Stimulated activated CD8-positive, alpha-beta memory T cell treated with anti-CD3 and anti-CD28 coated beads, Interleukin-7, amount 100 ng/mL, for 48 hours (primary cell): ENCODE results near the gene VDR.
A peak's percentile ranks its signal among the peaks of the same experiment; 100 is the strongest.

Experiments
- DNase-seq, 2 donors: peaks; one replicate each; pipeline ENCODE4 v3.0.0-alpha.2; 2020; ENCODE audit warnings: low read depth in 1 of 2; ENCODE audit errors: extremely low read depth in 1 of 2

Gene VDR

DNA sequence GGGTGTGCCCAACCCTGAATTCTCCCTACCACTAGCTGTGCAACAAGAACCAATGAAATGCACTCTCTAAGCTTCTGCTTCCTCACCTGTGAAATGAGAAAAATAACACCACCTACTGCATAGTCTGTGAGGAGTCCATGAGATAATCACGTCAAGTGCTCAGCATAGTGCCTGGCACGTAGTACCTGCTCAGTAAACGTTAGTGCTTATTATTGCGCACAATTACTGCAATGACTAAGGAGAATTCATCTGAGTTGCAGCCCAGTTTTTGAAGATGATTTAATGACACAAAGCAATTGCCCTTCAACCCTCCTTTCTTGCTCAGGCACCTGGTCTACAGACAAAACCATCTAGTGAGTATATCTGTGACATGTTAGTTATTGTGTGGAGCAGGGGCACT lies 8.8 kb downstream of the VDR start:
- no peak for DNase-seq

DNA sequence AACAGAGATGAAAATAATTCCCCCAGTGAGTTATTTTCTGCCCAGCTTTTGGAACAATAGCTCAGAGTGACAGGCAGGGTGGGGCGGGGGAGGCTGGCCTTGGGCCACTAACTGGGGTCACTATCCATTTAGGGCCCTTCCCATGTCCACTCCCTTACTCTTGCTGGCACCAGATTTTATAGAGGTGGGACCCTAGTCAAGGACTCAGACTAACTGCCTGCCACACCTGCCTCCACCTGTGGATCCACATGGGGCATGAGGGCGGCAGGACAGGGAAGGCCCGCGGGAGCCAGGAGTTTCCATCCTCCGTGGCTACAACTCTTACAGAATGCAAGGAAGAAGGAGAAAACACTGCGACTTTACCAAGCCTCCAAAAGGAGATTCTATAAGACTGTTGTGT lies 10.1 kb downstream of the VDR start:
- DNase-seq: no peak

DNA sequence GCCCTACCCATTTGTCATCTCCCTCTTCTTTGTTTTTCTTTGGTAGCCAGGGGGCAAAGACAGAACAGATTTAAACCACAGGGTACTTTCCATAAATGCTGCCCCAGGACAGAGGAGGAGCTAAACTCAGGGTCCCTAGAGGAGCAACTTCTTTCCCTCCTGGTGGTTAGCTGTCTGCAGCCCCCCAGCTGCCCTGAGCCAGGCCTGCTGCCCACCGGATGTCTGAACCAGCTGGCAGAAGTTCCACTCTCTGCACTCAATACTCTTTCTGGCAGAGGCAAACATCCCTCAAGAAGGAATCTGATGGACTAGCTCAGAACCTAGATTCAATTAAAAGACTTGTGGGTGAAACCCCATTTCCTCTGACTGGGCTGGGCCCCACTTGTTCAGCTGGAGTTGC lies 10.7 kb downstream of the VDR start:
- no peak for DNase-seq

DNA sequence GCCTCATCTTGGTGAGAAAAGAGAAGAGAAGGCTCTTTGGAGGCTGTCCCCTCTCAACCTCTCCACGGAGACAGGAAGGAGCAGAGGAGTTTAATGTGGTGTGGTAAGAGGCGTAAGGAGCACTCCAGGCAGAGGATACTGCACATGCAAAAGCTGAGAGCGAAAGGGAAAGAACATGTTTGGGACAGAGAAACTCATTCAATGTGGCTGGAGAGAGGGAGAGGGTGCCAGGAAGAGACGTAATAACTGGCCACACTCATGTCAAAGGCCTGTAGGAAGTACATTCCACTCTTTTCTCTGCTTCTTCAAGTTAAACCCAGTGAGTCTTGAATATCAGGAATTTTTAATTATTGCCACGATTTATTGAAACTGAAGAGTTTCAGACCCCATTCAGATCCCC lies 12.0 kb downstream of the VDR start:
- no peak for DNase-seq

DNA sequence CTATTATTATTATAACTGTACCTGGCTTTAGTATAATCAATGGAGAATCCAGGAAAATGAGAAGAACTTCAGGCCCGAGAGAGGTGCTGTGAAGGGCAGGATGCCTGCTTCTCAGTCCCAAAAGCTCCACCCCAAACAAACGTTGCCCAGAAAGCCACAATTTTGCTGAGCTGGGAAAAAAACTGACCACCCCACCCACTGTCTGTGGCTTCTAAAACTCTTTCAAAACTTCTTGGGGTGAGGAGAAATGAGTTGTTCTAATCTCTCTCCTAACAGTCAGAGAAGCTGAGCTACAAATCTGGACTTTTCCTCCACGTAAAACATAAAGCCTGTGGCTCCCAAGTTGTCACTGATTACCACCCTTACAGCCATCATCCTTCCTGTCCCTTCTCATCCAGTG lies 13.4 kb downstream of the VDR start:
- no peak for DNase-seq

DNA sequence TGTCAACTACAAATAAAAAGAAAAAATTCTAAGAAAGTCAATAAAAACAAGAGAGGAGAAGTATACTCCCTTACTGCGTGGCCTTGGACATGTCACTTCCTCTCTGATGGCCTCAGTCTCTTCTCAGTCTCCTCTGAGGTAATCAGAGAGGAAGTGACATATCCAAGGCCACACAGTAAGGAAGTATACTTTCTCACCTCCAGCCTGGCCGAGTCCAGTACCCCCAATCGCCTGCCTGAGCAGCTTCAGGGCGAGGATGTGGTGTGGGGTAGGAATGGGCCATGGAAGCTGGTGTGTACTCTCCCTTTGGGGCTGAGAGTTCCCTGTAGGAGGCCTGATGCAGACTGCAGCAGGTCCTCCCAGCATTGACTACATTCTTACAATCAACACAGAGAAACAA lies 15.8 kb downstream of the VDR start:
- DNase-seq: no peak

DNA sequence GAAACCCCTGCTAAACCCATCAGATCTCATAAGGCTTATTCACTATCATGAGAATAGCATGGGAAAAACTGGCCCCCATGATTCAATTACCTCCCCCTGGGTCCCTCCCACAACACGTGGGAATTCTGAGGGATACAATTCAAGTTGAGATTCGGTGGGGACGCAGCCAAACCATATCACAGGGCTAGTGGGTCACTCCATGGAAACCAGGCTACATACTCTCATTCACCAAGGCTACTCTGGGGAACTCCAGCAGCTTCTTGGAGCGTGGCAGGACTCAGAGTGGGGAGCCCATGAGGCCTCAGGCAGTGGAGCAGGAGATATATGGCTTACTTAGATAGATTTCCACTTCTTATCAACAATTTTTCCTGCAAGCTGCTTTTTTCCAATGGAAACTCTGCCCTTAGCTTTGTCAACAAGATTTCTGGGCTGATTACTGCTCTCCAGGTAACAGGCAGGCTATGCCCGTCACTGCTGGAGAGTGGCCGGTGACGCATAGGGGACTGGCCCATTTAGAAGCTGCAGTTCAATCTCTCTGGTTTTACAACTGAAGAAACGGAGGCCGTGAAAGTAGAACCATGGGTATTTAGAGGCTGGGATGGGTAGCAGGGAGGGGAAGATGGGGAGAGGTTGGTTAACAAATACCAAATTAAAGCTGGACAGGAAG lies 16.5 kb downstream of the VDR start:
- DNase-seq: no peak

DNA sequence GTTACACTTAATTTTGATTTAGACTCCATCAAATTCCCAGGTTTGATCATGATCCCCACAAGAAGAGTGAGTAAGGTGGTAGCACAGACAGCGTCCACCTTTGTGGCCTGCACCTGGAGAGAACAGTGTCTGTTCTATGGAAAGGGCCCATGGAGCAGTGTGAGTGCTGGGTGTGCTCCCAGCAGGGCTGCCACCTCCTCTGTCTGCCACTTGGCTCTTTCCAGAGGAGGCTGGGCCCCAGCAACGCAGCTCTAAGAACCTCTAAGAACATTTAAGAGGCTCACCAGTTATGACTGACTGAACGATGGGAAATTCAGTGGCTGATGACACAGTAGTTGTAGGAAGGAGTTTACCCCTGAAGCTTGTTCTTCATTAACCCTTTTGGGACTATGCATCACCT lies 17.3 kb downstream of the VDR start:
- DNase-seq: no peak

DNA sequence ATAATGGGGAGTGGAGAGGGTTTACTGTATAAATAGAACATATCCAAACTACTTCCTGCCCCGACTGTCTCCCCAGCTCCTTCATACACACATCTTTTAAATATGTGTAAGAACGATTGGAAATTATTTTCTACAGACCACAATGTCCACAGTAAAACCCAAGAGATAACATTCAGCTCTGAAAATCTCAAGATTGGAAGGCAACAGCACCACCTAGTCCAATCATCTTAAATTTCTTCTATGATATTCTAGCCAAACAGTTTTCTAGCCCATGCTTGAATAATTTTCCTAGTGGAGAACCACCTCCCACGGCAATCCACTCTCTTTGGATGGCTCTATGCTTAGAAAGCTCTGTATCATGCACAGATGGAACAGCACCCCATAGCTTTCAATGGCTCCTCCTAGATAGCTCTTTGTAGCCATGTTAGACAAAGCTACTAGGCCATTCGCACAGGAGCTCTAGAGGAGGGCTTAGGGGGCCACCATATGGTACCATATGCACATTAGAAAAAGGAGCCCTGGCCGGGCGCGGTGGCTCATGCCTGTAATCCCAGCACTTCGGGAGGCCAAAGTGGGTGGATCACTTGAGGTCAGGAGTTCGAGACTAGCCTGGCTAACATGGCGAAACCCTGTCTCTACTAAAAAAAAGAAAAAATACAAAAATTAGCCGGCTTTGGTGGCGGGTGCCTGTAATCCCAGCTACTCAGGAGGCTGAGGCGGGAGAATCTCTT lies 18.1 kb downstream of the VDR start:
- DNase-seq: no peak

DNA sequence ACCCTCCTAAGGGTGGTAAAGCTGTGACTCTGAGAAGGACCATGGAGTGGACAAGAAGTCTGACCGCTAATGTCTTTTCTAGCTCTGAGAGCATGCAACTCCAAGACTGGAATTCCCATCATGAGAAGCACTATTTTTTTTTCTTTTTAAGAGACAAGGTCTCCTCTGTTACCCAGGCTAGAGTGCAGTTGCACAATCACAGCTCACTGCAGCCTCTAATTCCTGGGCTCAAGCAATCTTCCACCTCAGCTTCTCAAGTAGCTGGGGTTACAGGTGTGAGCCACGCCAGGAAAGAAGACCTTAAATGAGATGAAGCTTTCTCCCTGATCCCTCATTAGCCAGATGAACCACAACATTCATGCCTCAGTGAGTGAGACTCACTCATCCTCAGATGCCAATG lies 19.2 kb downstream of the VDR start:
- DNase-seq: no peak

DNA sequence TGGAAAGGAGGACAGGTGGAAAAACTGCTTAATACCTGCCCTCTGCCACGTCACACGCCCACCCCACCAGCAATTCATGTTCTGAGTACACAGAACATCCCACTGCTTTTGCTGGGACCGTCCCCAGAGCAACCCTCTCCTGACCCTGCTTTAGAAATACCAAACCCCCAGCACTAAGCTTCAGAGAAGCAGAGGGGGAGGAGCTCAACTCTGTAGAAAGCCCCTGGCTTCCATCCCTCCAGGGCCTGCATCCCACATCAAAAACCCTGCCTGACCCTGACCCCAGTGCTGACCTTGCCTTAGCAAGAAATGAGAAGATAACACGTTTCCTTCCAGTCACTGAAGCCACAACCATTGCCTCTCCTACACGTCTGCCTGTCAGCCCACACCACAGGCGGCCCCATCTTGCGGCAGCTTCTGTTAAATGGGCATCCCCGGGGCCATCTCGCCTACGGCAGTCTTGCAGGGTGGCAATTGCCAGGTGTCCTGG lies 19.7 kb downstream of the VDR start:
- peak; percentile 75 to 93 for DNase-seq

DNA sequence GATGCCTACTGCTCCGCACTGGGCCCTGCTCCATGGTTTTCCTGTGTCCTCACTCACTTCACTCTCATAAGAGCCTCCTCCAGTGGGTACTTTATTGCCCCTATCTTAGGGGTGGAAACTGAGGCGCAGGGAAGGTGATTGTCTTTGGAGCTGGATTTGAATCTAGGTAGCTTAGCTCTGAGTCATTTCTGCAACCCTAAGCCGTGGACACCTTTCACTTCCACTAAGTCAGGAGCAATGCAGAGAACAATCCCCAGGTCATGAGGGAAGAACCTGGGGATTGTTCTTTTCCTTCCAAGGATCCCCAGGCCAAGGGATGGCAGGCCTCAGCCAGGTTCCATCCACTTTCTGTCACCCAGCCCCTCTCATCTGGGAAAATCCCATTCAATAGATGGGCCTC lies 20.3 kb downstream of the VDR start:
- DNase-seq: no peak

DNA sequence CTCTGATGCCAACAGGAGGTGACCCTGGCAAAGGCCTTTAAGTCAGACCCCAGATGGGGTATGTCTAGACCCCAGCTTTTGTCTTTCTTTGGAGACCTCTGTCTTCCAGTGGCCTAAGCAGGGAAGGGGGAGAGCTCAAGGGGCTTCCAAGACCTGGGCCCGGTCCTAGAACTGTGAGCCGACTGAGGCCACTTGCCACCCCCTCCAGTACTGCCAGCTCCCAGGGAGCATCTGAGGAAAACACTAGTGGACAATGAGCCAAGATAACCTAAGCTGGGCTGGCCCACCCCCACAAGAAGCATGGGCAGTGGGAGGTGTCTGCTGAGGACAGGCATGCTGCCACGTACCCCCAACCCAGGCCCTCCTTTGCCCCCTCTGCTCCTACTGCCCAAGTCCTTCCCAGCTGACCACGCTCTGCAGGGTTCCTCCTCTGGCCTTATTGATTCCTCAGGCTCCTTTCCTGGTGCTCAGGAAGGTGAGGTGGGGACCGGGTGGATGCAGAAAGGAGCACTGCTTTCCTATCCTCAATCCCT lies 21.1 kb downstream of the VDR start:
- DNase-seq: no peak

DNA sequence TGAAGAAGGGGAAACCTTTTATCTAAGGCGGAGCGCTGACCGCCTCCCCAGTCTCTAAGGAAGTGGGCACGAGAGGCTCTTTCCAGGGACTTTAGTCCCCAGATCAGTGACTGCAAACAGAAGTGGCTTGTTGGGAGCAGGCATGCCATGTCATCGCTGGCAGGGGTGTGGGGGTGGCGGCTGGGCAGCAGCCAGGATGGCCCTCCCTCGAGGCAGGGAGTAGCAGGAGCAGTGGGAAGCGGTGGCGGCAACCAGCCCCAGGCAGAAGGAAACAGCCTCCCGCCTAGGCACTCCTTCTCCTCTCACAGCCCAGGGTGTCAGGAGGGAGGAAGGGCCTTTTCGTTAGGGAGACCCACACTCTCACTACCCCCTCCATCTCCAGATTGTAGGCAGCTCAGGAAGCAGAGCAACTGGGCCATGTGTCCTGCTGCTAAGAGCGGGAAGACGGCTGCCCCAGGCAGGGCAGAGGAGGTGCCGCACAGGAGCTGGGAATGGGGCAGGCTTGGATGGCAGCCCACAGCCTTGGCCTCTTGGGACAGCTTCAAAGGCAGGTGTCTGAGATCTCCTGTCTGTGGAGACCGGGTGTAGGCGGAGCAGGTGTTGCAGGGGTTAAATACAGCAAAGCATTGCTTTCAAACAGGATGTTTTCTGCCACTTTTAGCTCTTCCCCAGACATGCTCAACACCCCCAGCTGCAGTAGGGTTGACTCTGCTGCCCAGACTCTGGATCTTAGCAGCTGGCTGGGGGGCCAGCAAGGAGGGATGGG lies 21.8 kb downstream of the VDR start:
- DNase-seq: no peak

DNA sequence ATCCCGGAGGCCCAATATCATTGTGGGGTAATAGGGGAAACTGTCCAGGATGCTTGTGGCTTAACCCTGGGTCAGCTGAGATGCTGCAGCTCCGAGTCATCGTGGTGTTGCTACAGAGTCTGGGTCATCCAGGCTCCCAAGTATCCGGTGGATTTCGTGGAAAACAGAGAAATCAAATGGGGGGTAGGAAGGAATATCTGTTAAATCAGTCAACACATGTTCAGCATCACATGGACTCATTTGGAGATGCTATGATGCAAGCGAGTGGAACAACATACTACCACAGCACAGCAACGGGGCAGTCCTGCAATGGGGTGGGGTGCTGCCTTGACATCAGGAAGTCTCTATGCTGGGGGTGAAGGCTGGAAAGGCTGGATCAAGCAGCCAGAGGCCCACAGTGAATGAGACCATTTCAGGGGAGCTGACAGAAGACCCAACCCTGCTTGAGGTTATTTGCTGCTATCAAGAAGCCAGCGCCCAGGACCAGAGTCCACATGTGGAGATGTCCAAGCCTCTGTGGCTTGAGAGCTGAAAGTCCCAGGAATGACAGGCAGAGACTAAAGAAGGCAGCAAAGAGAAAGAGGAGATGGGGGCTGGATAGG lies 22.9 kb downstream of the VDR start:
- DNase-seq: no peak

DNA sequence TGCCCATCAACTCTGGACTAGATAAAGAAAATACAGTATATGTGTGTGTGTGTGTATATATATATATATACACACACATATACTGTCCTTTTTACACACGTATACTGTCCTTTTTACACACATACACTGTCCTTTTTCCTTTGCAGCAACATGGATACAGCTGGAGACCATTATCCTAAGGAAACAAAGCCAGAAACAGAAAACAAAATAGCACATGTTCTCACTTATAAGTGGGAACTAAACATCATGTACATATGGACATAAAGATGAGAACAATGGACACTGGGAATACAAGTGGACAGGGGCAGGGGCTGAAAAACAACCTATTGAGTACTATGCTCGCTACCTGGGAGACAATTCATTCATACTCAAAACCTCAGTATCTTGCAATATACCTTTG lies 23.7 kb downstream of the VDR start:
- DNase-seq: no peak

DNA sequence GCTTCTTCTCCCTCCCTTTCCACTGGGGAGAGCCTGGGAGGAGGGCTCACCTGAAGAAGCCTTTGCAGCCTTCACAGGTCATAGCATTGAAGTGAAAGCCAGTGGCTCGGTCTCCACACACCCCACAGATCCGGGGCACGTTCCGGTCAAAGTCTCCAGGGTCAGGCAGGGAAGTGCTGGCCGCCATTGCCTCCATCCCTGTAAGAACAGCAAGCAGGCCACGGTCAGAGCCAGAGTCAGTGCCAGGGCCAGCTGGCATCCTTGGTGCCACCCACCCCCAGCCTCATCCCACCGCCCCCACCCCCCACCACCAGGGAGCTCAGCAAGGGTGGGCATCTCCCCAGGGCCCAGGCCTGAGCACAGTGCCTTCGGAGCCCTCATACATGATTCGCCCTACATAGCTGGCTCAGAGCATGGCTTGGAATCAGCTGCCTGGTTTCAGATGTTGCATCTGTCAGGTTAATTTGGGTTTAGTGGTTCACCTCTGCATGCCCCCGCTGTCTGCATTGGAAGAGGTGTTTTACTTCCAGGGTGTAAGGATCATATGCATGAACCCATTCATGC lies 25.8 kb downstream of the VDR start:
- no peak for DNase-seq

DNA sequence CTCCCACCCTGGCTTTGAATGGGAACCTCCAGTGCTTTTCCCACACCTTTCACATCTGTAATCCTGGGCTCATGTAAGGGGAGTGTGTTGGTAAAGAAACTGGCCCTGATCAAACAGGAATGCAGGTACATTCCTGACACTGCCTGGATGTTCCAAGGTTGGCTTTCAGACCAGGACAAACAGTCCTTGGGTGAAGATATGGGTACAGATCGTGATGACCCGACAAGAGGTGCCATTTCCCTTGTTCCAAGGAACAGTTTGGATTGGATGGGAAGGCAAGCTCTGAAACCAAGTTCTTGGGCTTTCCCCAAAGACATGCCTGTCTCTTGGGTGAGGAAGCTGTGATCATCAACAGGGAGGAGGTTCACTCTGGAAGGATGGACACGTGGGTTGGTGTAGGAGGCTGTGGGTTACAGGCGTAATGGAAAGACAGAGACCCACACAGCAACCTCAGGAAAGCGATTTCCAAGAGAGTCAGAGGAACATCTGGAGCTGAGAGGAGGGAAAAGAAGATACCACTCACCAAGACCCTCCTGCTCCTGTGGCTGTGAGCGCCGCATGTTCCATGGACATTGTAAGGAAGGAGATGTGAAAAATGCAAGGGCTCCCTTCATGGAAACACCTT lies 26.4 kb downstream of the VDR start:
- no peak for DNase-seq

DNA sequence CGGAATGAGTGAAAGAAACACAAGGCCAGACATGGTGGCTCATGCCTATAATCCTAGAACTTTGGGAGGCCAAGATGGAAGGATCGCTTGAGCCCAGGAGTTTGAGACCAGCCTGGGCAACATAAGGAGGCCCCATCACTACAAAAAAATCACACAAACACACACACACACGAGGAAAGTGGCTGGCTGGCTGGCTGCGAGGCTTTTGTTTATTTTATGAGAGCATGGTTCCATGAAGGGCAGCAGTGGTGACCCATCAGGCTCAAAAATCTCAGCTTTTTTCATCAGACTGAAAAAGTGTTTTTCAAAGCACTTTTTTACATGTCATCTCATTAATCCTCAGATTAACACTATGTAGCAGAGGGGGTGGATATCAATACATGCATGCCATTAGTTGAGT lies 27.7 kb downstream of the VDR start:
- DNase-seq: no peak

DNA sequence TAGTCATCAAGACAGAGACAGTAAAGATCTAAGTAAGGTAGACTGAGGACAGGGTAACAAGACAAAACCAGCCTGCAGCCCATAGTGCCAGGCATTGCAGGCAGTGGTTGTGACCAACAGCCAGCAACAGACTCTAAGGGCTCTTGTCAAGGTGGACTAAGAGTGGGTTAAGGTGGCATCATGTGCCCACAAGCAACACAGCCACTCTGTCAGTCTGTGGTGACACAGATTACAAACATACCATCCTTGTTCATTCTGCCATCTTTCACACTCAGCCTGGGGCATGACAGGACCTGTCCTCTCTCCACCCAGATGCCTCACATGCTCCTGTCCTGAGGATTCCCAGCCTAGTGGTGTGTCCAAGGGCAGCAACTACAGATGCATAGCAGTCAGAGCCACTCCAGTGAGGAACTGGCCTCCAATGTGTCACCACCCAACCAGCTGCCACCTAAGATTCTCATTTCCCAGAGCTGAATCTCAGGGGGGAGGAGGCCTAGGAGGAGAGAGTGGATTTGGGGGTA lies 28.3 kb downstream of the VDR start:
- DNase-seq: no peak
